Fibroblast of peridontal ligament (primary cell): ENCODE results near the gene ANTXR1.

Experiments used
- DNase-seq: peaks from one replicate; pipeline ENCODE4 v3.0.0-alpha.2; 2010; ENCODE audit errors: extremely low read depth

ANTXR1 gene

DNA sequence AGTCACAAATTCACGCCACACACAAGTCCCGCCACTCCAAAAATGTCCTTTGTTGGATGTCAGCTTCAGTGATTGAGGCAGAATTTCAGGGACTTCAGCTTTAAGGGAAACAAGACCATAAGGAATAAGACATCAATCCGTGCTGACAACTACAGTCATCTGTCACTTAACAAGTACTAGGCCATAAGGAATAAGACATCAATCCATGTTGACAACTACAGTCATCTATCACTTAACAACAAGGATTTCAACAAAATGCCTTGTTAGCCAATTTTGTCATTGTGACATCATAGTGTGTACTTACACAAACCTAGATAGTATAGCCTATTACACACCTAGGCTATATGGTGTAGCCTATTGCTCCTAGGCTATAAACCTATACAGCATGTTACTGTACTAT lies 58.0 kb downstream of the ANTXR1 start:
- DNase-seq, result no peak

DNA sequence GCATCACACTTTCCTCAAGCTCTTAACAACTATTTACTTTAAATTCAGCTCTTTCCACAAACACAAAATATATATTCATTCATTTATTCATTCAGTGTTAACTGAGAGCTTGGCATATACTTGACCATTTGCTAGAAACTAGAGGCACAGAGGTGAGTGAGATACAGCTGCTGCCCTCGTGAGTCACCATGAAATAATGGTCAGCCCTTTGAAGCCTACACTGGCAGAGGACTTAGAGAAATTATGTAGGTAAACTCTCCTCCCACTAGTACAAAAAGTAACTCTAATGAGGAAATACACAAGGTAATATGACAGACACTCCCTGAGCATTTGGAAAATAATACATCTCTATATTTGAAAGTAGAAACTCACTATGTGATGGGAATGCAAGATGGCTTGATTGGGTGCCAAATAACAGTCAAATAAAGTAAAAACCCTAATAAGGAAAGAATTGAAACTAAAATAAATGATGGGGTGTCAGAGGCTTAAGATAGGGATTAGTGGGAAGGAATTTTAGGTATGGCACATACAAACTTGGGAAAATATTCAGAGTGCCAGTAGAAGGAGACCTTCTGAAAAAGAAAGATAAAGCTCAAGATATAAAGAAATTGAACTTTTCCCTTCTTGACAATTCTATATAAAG lies 61.1 kb downstream of the ANTXR1 start:
- no peak for DNase-seq

DNA sequence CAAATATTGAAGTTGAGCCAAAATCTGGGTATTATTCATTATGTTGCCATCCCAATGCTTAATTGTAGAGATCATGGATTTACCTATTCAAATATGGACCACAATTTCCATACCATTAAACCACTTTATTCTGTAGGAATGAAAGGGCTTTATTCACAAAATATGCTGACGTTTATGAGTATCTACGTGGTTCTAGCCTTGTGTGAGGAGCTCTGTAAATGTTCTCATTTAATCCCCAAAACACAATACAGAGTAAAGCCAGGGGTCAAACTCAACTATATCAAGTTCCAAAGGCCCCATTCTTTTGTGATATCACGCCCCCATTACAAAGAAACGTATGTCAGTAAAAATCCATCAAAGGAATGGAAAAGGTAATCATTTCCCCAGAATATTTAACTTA lies 61.9 kb downstream of the ANTXR1 start:
- DNase-seq, result no peak

DNA sequence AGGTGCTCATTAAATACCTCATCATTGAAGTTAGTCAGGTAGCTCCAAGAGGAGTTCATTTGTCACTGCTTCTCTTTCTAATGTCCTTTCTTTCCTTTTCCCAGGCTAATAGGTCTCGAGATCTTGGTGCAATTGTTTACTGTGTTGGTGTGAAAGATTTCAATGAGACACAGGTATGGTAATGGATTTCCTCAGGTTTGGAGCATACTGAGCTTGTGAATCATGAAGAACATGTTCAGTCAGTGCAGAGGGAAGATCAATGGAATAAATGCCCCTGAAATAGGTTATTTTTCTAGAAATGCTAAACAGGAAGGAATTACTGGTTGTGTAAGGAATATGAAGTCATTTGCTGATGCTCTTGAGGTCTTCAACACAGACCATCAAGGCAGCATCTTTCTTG lies 62.5 kb downstream of the ANTXR1 start:
- DNase-seq, result no peak

DNA sequence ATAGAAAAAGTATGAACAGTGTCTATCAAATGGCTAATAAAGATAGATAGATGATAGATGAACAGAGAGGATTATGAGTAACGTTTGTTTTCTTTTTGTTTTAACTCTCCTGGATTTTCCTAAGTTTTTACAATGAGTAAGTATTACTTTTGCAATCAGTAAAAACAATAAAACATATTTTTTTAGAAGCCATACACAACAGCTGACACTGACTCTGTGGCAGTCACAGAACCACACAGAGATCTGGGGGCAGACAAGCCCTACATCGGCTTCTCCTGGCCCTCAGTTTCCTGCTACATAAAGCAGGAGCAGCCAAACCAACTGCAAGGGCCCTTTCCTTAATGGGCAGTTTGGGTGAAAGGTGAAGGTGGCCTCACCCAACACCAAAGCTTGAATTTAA lies 63.6 kb downstream of the ANTXR1 start:
- no peak for DNase-seq

DNA sequence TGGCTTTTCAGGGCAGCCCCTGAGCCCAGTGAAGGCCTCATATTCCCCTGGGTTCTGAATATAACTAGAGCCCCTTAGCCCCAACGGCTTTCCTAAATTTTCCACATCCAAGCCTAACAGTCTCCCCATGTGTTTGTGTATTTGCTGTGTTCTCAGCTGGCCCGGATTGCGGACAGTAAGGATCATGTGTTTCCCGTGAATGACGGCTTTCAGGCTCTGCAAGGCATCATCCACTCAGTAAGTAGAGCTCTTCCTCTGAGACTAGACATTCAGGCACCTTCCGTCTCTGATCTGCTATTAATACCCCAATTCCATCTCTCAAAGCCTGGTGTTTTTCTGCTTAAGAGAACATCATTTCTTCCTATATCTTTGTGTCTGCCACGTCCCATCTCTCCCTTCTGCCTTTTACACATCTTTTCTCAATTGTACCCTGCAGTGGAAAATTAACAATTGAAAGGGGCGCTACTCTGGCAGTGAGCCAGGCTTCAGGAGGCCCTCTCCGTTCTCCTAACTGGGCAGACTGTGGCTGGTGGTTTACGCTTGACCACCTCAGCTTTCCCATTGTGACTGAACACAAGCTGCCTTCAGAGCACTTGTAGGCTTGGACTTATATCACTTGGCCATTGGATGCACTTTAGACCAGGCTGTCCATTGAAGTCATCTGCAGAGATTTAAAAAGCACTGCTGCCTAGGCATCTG lies 64.4 kb downstream of the ANTXR1 start:
- DNase-seq, result no peak

DNA sequence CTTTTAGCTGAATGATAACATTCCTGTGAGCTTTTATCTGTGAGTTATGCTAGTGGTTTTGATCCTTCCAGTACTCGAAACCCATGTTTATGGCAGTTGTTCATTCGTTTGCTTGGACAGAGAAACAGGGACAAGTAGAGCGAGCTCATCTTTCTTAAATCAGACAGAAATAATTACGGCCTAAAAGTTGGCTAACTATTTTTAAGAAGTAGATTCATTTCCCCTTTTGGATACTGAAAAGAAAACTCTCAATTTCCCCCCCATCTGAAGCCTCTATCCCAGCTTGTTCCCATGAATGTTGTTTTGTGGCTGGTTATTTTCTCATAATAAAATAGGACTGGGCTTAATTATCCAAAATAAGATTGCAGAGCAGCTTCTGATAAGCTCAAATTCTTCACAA lies 67.1 kb downstream of the ANTXR1 start:
- DNase-seq, result no peak

DNA sequence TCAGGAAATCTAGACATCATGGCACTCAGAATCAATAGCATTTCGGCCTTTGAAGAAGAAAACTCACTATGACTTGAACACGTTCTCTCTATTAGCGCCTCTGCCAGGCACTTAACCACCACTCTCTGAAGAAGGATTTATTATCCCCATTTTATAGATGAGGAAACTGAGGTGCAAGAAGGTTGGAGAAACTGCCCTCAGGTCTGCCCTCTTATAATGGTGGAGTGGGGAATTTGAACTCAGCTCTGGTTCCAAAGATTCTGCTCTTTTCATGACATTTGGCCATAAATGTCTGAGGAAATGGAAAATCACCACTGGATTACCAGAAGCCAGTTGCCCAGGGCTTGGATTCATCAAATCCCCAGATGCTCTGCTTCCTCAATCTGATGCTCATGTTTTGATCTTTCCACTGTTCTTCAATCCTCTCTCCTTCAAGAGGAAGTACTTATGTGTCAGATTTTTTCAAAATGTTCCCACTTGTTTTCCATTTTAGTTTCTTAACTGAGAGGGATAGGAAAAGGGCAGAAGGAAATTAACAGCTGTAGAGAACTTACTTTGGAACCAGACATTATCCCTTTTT lies 68.1 kb downstream of the ANTXR1 start:
- DNase-seq, result no peak

DNA sequence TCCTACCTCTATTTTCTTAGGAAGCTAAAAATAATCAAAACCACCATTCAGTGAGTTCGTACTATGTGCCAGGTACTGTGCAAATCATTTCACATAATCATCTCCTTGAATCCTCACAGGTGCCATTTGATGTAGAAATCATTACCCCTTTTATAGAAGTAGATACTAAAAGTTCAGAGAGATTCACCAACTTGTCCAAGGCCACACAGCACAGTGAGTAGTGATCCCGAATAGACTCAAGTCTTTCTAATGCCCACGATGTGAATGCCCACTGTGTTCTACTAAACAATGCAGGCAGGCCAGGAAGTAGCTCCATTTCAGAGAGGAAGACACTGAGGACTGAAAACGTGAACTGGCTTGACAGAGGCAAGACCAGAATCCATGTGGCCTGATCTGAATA lies 68.8 kb downstream of the ANTXR1 start:
- DNase-seq, result no peak

DNA sequence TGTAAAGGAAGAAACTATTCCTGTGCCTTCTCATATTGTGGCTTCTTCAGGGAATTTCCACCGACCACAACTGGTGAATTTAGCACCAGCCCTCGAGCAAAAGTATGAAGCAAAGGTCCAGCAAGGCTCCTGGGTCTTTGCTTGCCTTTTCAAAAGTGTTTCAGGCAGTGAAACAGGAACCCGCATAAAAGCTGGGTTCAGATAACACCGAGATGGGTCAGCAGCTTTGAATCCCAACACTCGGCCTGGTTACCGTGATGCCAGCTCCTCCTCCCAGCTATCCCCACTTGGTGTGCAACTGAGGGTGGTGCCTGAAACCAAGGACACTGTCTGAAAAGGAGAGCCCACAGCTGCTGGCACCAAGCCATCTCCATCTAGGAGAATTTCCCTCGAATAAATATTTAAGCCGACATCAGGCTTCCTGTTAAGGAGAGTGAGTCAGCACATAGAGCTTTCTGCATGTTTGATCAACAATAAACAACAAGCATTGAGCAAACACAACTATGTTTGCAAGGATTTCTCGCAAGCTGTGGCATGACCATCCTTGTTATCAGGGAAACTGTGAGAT lies 69.5 kb downstream of the ANTXR1 start:
- peak; percentile 83 for DNase-seq

DNA sequence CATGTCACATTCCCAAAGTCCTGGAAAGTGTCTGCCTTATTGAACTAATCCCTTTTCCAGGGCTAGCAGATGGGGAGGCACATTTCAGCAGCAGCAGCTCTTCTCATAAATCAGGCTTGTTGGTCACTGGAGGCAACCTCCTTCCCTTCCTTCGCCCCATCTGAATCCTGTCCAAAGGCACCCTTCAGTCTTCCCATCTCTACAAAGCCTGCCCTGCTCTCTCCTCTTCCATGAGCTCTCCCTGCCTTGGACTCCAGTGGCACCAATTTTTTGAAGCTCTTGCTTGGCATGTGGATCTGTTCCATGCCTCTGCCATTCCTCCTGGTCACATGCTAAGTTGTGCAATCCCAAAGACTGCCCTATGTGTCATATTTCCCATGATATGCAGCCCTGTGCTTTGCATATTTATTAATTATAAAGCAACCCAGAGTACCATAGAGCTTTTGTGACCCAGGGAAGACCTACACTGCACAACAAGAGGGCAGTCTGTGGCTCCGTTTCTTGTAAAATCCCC lies 70.3 kb downstream of the ANTXR1 start:
- DNase-seq, result peak; percentile 57

DNA sequence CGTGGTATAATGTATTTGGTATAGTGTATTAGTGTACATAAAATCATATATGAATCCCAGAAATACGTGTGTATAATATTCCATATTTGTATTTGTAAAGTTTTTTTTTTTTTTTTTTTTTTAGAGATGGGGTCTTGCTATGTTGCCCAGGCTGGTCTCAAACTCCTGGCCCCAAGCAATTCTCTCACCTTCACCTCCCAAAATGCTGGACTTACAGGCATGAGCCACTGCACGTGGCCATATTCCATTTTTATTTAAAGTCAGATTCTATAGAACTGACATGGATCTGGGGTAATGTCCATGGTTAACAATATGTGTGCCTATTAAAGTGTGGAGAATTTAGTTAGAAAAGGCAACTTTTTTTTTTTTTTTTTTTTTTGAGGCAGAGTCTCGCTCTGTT lies 71.5 kb downstream of the ANTXR1 start:
- no peak for DNase-seq

DNA sequence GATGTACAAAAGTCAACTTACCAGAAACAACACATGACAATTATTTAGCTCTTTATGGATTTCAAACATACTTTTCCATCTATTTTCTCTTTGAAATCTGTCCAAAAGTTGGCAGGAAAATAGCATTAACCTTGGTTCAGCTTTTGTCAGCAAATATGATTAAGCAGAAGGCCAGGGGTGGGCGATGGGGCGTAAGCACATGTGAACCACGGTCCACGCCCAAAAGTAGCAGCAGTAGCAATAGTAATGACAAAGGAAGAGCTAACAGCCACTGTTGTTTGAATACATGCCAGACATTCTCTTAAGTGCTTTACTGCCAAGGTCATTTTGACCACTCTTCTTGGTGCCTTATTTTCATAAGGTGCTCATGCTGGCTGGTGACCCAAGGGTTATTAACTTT lies 73.5 kb downstream of the ANTXR1 start:
- no peak for DNase-seq

DNA sequence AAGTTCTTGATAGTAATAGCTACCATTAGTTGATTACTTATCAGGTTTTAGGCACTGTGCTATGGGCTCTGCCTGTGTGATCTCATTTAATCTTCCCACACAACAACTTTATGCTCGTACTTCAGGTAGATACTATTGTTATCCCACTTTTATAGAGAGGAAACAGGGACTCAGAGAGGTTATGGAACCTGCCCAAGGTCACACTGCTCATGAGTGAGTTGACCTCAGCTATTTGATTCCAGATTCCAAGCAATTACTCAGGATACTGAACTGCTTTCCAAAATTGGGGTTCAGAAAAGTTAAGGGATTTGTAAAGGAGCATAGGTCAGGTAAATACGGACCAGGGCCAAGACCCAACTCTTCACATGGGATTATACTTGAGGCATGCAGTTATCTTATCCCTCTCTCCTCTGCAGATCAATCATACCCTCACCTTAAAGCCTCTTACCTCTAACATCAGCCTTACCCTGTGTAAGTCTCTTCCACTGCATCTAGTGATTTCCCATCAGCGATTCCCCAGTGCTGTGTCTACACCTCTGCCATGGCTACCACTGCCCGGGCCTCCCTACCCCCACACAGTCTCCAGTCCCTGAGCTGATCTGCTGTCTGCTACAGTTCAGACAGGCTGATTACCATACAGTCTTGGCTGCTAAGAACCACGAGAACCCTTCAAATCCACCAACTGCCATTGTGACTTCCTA lies 74.4 kb downstream of the ANTXR1 start:
- no peak for DNase-seq

DNA sequence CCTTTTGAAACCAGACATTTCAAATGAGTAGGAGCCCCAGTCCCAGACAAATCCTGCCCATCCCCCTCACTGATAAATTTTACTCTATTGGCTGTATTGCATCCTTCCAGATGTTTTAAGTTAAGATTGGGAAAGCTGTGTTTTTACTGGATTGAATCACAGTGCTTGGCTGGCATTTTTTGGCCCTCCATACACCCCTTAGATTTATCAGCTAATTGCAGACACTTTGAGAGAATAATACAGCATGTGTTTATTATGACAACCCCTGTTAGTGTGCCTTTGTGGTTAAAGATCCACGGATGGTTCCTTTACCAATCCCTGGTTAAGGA lies 74.9 kb downstream of the ANTXR1 start:
- DNase-seq, result peak; percentile 86

DNA sequence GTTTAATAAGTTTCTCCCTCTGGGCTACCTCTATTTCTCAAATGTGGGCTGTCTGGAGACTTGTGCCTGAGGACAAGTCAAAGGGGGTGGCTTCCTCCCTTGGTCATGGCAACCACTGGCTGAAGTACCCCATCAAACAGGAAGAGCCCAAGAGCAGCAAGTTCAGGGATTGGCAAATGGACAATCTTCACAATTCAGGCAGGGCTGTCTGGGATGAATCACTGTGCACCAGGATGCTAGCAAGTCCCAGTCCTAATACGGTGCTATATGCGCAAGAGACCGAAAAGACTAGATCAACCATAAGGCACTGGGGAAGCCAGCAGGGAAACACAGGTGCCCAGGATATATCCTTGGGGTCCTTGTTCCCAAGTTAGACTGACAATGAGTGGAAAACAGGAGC lies 75.5 kb downstream of the ANTXR1 start:
- no peak for DNase-seq

DNA sequence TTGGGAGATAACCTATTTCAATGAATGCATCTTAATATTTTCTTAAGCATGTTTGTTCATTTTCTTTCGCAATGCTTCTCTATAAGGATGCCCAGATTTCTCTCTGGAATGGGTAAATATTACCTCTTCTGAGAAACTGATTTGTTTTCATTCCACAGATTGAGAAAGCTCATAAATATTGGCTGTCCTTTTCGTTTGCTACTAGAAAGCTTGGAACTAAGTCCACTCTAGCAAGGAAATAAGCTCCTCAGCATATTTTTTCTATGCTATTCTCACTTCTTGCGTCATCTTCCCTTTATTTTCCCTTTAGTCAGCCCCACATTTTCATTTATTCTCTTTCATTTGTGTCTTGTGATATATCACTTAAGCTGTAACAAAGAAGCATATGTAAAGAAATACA lies 76.3 kb downstream of the ANTXR1 start:
- DNase-seq, result peak; percentile 81

DNA sequence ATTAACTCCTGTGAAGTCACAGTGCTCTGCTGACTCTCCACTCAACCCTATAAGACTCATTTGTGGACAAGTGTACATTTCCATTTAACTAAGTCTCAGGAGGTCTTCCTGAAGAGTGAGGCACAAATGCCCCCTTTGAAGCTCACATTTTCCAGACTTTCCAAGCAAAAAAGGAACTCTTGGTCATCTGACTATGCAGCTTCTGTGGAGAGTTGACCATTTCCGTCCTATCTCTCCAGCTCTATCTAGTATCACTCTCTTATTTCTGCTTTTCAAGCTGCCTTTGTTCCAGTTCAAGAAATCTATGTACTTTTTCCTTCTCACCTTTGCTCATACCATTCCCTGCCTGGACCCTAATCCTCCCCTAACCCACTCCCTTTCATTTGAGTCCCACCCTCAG lies 77.0 kb downstream of the ANTXR1 start:
- DNase-seq, result no peak

DNA sequence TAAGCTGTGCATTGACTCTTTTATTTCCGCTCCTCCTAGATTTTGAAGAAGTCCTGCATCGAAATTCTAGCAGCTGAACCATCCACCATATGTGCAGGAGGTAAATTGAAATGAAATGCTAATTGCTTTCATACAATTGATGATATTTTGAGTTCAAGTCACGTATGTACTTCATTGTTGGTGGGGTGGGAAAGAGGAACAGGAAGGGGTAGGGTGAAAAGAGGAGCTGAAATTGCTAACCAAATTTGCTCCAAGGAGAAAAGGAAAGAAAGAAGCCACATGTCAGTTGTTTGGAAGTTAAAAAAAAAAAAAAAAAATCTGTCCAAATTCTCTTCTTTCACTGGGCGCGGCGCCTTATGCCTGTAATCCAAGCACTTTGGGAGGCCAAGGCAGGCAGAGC lies 77.8 kb downstream of the ANTXR1 start:
- DNase-seq, result no peak

DNA sequence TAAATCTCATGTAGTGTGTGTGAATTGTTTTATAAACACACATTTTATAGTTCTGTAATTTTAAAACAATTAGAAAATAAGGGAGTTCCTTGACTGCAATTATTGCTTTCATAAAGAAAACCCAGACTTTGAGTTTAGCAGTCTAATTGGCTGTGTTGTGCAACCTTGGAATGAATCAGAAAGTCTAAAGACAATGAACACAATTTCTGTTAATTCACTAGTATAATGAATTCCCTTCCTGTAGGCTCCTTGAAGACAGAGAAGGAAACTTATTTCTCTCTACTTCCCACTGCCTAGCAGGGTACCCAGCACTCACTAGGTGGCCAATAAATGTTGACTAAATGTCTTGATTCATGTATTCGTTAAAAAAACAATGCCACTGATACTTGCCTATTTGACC lies 79.9 kb downstream of the ANTXR1 start:
- peak; percentile 47 for DNase-seq

DNA sequence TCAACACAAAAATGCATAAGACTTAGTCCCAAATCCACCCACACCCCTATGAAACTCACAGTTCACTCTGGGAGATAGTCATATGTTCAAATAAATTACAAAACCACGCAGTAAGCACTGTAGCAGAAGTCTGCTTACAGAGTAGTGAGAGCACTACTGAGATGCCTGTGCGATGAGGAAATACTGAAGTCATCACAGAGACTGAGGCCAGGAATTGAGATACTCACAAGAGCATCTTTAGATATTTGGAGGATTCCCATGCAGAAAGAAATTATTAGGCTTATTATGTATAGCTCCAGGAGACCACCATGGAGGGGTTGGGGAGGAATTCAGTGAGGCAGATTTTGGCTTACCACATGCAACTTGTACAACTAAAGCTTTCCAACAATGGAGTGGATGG lies 82.3 kb downstream of the ANTXR1 start:
- peak; percentile 87 for DNase-seq

DNA sequence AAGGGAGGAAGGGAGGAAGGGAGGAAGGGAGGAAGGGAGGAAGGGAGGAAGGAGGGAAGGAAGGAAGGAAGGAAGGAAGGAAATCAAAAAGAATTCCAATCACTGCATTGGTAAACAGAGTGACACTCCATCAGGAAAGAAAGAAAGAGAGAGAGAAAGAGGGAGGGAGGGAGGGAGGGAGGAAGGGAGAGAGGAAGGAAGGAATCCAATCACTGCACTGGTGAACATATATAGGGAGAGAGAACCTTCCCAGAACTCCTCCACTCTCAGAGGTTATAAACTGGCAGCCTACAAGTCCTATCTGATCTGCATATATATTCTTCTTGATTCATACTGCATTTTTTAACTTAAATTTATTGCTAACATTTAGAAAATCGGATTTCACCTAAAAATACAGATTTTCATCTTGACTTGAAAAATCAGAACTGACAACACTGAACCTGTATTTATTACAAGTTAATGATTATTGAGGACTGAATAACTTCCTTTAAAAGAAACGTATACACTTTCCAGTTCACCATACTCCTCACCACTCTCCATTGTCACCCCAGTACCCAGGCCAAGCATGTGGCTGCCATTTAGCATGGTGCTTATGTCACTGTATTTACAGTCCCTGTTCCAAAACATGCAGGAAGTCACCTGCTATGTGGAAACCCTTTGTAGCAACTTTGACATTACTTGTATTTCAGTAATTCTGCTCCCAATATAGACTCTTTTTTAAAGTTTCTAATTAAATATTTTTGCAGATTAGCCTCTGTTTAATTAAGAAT lies 83.5 kb downstream of the ANTXR1 start:
- DNase-seq, result no peak
